H1 (cell line): ENCODE results near the gene ATP5ME. TPM values are rescaled to one million over a fixed set of nuclear protein-coding genes. Genes with fewer than 3 reads are reported as not detected.

Experiments
- CTCF ChIA-PET: fragments of 300-600 bp; sonication (Branson Sonifier 250); formaldehyde crosslinking; loops from one replicate; lab custom pipeline; 2021; ENCODE audit not compliant: partially characterized antibody; lab: Charles Lee
- POLR2A ChIA-PET: fragments of 300-600 bp; sonication (Branson Sonifier 250); formaldehyde crosslinking; loops from one replicate; lab custom pipeline; 2021; ENCODE audit warnings: inconsistent platforms; ENCODE audit not compliant: partially characterized antibody; lab: Charles Lee
- DNase-seq, 2 experiments: peaks; one replicate each; pipeline versions ENCODE4 v3.0.0 to v3.0.0-alpha.2; 2010 to 2022; ENCODE audit warnings: low spot score in 2 of 2, low read depth in 1 of 2, mixed read lengths in 1 of 2
- FAIRE-seq: peaks from 2 replicates; lab custom pipeline; 2011; peaks lifted over from hg19 to GRCh38; lab: Jason Lieb, UNC
- H2AFZ ChIP-seq: 2 replicates; pipeline ENCODE4 v1.8.1; 2012; ENCODE audit warnings: low read length, inconsistent platforms
- H2AK5ac ChIP-seq: 2 replicates; pipeline ENCODE4 v1.6.1; 2013; ENCODE audit warnings: low read depth, low read length
- H2BK120ac ChIP-seq: replicated peaks from 2 replicates; pipeline ENCODE3; 2013; ENCODE audit warnings: low read depth, low read length, inconsistent platforms
- H2BK12ac ChIP-seq: 2 replicates; pipeline ENCODE4 v1.6.1; 2013; ENCODE audit warnings: low read depth, low read length
- H2BK15ac ChIP-seq: 2 replicates; pipeline ENCODE4 v1.6.1; 2013; ENCODE audit warnings: low read length
- H2BK20ac ChIP-seq: 2 replicates; pipeline ENCODE4 v1.6.1; 2013; ENCODE audit warnings: low read length
- H2BK5ac ChIP-seq: 2 replicates; pipeline ENCODE4 v1.6.1; 2013; ENCODE audit warnings: low read depth, low read length
- H3K14ac ChIP-seq: 2 replicates; pipeline ENCODE4 v1.6.1; 2013; ENCODE audit warnings: inconsistent platforms; ENCODE audit not compliant: insufficient read length
- H3K18ac ChIP-seq: 2 replicates; pipeline ENCODE4 v1.6.1; 2013; ENCODE audit warnings: low read length; ENCODE audit errors: extremely low read depth
- H3K23ac ChIP-seq: 2 replicates; pipeline ENCODE4 v1.6.1; 2013; ENCODE audit warnings: inconsistent platforms; ENCODE audit not compliant: insufficient read length
- H3K23me2 ChIP-seq: 2 replicates; pipeline ENCODE4 v1.6.1; 2013; ENCODE audit warnings: low read depth, low read length
- H3K27ac ChIP-seq: 2 replicates; pipeline ENCODE4 v1.6.1; 2011; ENCODE audit warnings: low read depth, low read length, inconsistent platforms
- H3K27me3 ChIP-seq, 4 experiments: replicated peaks in 1 of 4; 1 replicate in 1 of 4; 2 replicates in 3 of 4; pipeline versions ENCODE4 v1.6.1 to v1.8.1; 2011 to 2013; ENCODE audit warnings: low read length in 3 of 4, mild to moderate bottlenecking in 3 of 4, inconsistent platforms in 2 of 4, mixed read lengths in 2 of 4, moderate library complexity in 1 of 4; ENCODE audit not compliant: control insufficient read depth in 3 of 4, insufficient read depth in 3 of 4; ENCODE audit errors: extremely low read depth in 1 of 4
- H3K36me3 ChIP-seq, 4 experiments: 2 replicates each; pipeline versions ENCODE4 v1.6.1 to v1.8.1; 2011 to 2013; ENCODE audit warnings: mild to moderate bottlenecking in 4 of 4, low read length in 3 of 4, moderate library complexity in 2 of 4, control low read depth in 1 of 4, inconsistent platforms in 1 of 4; ENCODE audit not compliant: insufficient read depth in 4 of 4, control insufficient read depth in 2 of 4
- H3K4ac ChIP-seq: replicated peaks from 2 replicates; pipeline ENCODE3; 2013; ENCODE audit warnings: low read length, low read depth, mixed read lengths, inconsistent platforms; ENCODE audit not compliant: insufficient read length
- H3K4me1 ChIP-seq, 4 experiments: replicated peaks in 1 of 4; 1 replicate in 1 of 4; 2 replicates in 3 of 4; pipeline versions ENCODE4 v1.6.1 to v1.8.1; 2011 to 2013; ENCODE audit warnings: low read length in 3 of 4, inconsistent platforms in 2 of 4, mixed read lengths in 1 of 4; ENCODE audit not compliant: insufficient read depth in 4 of 4, control insufficient read depth in 3 of 4
- H3K4me2 ChIP-seq, 2 experiments: 2 replicates each; pipeline versions ENCODE4 v1.6.1 to v1.8.1; 2011 to 2013; ENCODE audit warnings: low read depth in 2 of 2, low read length in 2 of 2, control low read depth in 1 of 2, inconsistent platforms in 1 of 2, mild to moderate bottlenecking in 1 of 2; ENCODE audit not compliant: insufficient read depth in 1 of 2
- H3K4me3 ChIP-seq, 4 experiments: fragments of 200-600, 300-600 bp in 1 of 4; sonication (generic), shearing (Covaris generic), sonication (Bioruptor Twin) in 1 of 4; 2 replicates each; pipeline versions ENCODE4 v1.5.1 to v1.8.1; 2011 to 2016; ENCODE audit warnings: low read length in 4 of 4, low read depth in 3 of 4, control low read depth in 2 of 4, inconsistent platforms in 2 of 4, mild to moderate bottlenecking in 2 of 4, mixed read lengths in 1 of 4, moderate library complexity in 1 of 4; ENCODE audit not compliant: insufficient read depth in 2 of 4; ENCODE audit errors: extremely low read depth in 1 of 4
- H3K56ac ChIP-seq: replicated peaks from 2 replicates; pipeline ENCODE3; 2013; ENCODE audit warnings: low read depth, mild to moderate bottlenecking, mixed read lengths, low read length, inconsistent platforms; ENCODE audit not compliant: insufficient read length
- H3K79me1 ChIP-seq: 2 replicates; pipeline ENCODE4 v1.6.1; 2013; ENCODE audit warnings: low read depth, low read length, control low read depth
- H3K79me2 ChIP-seq, 2 experiments: 2 replicates each; pipeline versions ENCODE4 v1.6.1 to v1.8.1; 2012 to 2013; ENCODE audit warnings: low read length in 2 of 2, mild to moderate bottlenecking in 2 of 2, inconsistent platforms in 1 of 2; ENCODE audit not compliant: insufficient read depth in 2 of 2, control insufficient read depth in 1 of 2
- H3K9ac ChIP-seq, 4 experiments: replicated peaks in 1 of 4; 1 replicate in 1 of 4; 2 replicates in 3 of 4; pipeline versions ENCODE4 v1.6.1 to v1.8.1; 2011 to 2013; ENCODE audit warnings: low read depth in 3 of 4, low read length in 3 of 4, control low read depth in 2 of 4, mild to moderate bottlenecking in 2 of 4, moderate library complexity in 2 of 4, inconsistent platforms in 1 of 4; ENCODE audit errors: extremely low read depth in 1 of 4
- H3K9me3 ChIP-seq, 2 experiments: 2 replicates each; pipeline versions ENCODE4 v1.6.1 to v1.8.1; 2012 to 2013; ENCODE audit warnings: mild to moderate bottlenecking in 2 of 2, moderate library complexity in 2 of 2, control low read depth in 1 of 2, inconsistent platforms in 1 of 2, low read depth in 1 of 2, low read length in 1 of 2, mixed read lengths in 1 of 2; ENCODE audit not compliant: insufficient read depth in 2 of 2
- H4K20me1 ChIP-seq, 2 experiments: replicated peaks in 1 of 2; 2 replicates each; pipeline versions ENCODE3 to v1.8.1; 2011 to 2013; ENCODE audit warnings: inconsistent platforms in 2 of 2, low read length in 2 of 2, mild to moderate bottlenecking in 1 of 2; ENCODE audit not compliant: insufficient read depth in 2 of 2, control insufficient read depth in 1 of 2
- H4K5ac ChIP-seq: 2 replicates; pipeline ENCODE4 v1.6.1; 2013; ENCODE audit warnings: low read length, low read depth, mixed read lengths, inconsistent platforms; ENCODE audit not compliant: insufficient read length
- H4K8ac ChIP-seq: 2 replicates; pipeline ENCODE4 v1.8.0; 2013; ENCODE audit warnings: mild to moderate bottlenecking, moderate library complexity, low read length, inconsistent platforms; ENCODE audit not compliant: insufficient read depth; ENCODE audit errors: extremely low read depth
- H4K91ac ChIP-seq: replicated peaks from 2 replicates; pipeline ENCODE3; 2013; ENCODE audit warnings: low read length, mixed read lengths, inconsistent platforms; ENCODE audit not compliant: insufficient read length
- CBX5 ChIP-seq: fragments of 300-800, 300-1000 bp; sonication (generic); IDR thresholded peaks from 2 replicates; pipeline ENCODE4 v1.7.1; 2016; ENCODE audit warnings: antibody characterized with exemption, low read length, low read depth
- GABPA ChIP-seq: IDR thresholded peaks from 2 replicates; pipeline ENCODE4 v1.6.1; 2011; ENCODE audit warnings: mild to moderate bottlenecking, low read length, moderate library complexity, borderline replicate concordance; ENCODE audit not compliant: insufficient read depth
- KDM5A ChIP-seq: fragments of 200-600 bp; IDR thresholded peaks from 2 replicates; pipeline ENCODE4 v1.7.1; 2012; ENCODE audit warnings: mild to moderate bottlenecking, low read length, inconsistent platforms, mixed read lengths
- NANOG ChIP-seq: IDR thresholded peaks from 2 replicates; pipeline ENCODE4 v1.6.1; 2011; ENCODE audit warnings: low read length, low read depth, mild to moderate bottlenecking, inconsistent platforms; ENCODE audit not compliant: insufficient read depth, poor library complexity, severe bottlenecking
- TAF1 ChIP-seq: IDR thresholded peaks from 2 replicates; pipeline ENCODE4 v1.6.1; 2011; ENCODE audit warnings: mild to moderate bottlenecking, low read depth, low read length
- USF2 ChIP-seq: IDR thresholded peaks from 2 replicates; pipeline ENCODE4 v1.6.1; 2011; ENCODE audit warnings: low read length, improper control_type of control experiment
- YY1 ChIP-seq: IDR thresholded peaks from 2 replicates; pipeline ENCODE4 v1.6.1; 2011; ENCODE audit warnings: low read depth, mild to moderate bottlenecking, low read length
- WGBS, 2 experiments: shearing (Covaris generic) in 1 of 2; methylation state at CpG; one replicate each; pipeline versions ENCODE4 v1.1.6 to v1.1.7; 2013 to 2015; ENCODE audit warnings: low lambda C conversion rate in 2 of 2, mixed read lengths in 2 of 2, inconsistent platforms in 1 of 2, low coverage in 1 of 2, missing lambda C conversion rate in 1 of 2; ENCODE audit not compliant: insufficient replicate concordance in 2 of 2, insufficient coverage in 1 of 2, insufficient read length in 1 of 2; ENCODE audit errors: extremely low coverage in 1 of 2, missing lambda C conversion rate in 1 of 2; 5-methylcytosine and 5-hydroxymethylcytosine counted together
- polyA plus RNA-seq, 7 experiments: library from polyadenylated mRNA; depleted of rRNA in 3 of 7; stranded (reverse) in 5 of 7; unstranded in 2 of 7; fragments of >200 nt in 5 of 7; fragments of 200-250 nt in 2 of 7; gene quantifications; 1 replicate in 5 of 7; 2 replicates in 1 of 7; 4 replicates in 1 of 7; pipeline versions ENCODE4 v1.2.1 to v1.2.3, GENCODE V29; 2011 to 2013; ENCODE audit warnings: missing spikeins in 2 of 7, mixed read lengths in 2 of 7
- total RNA-seq: library from RNA; stranded (reverse); fragmentation: NEBNext Ultra II Directional; extraction: Animal tissue kit (Norgen Biotek cat#: 25700); gene quantifications from 2 replicates; pipeline ENCODE4 v1.2.1, GENCODE V29; 2021
- TF ChIP-seq, protein P1 (sequence below): IDR thresholded peaks from 2 replicates; pipeline ENCODE4 v1.6.1; 2012; ENCODE audit warnings: low read length, inconsistent platforms

ATP5ME gene
- total and polyA plus RNA-seq, 2 of the 8 experiments (the other 6 are each of a cell fraction or from before 2014, with no cell fraction given), result 375 to 450 TPM

- Histone ChIP-seq H4K8ac (no peak overlapping the region; the same call in 1 of the 2 replicates), H2AK5ac (no peak overlapping the region), H3K14ac (no peak overlapping the region), H2BK120ac (no peak overlapping the region), H2BK5ac (no peak overlapping the region), H2BK12ac (no peak overlapping the region), H4K20me1 (peaks cover 3 to 7% of the 10 kb centered on the region in 2 experiments), H3K56ac (no peak overlapping the region), H3K27ac (no peak overlapping the region), H3K23ac (no peak overlapping the region), H3K18ac (no peak overlapping the region), H3K9ac (no peak overlapping the region), H4K91ac (no peak overlapping the region), H3K23me2 (peaks cover 3% of the 10 kb centered on the region; the same call in 1 of the 2 replicates), H3K79me1 (no peaks in the 10 kb centered on the region), H2BK15ac (no peak overlapping the region), H3K36me3 (peaks cover 8 to 20% (median 11%) of the 10 kb centered on the region in 4 experiments), H2AFZ (no peak overlapping the region), H3K4me3 (no peak overlapping the region), H3K79me2 (no peaks in the 10 kb centered on the region), H3K27me3 (no peaks in the 10 kb centered on the region), H3K4me1 (no peaks in the 10 kb centered on the region; a peak in 1 of 7 replicates), H3K9me3 (no peaks in the 10 kb centered on the region), H2BK20ac (no peak overlapping the region), H4K5ac (no peak overlapping the region), H3K4me2 (no peak overlapping the region), H3K4ac (no peak overlapping the region)
- no peak for DNase-seq
- FAIRE-seq, result no peak
- POLR2A ChIA-PET, result interaction anchor here (1.1 to 4.9 kb wide), 5 partner anchors 8 to 144 kb away, joined by 3 to 25 read pairs (median 7); no protein-coding TSS in a partner anchor
- CTCF ChIA-PET, result interaction anchor here (0.6 to 1.6 kb wide), 2 partner anchors 16 to 18 kb away, joined by 3 to 4 read pairs; no protein-coding TSS in a partner anchor
- 77% methylated on average over 10 of the region's 10 CpGs; no CpG with 5 or more reads in 1 of the 2 experiments for WGBS, 2 experiments
- no peak for TF ChIP-seq TAF1
- TF ChIP-seq, protein P1, sequence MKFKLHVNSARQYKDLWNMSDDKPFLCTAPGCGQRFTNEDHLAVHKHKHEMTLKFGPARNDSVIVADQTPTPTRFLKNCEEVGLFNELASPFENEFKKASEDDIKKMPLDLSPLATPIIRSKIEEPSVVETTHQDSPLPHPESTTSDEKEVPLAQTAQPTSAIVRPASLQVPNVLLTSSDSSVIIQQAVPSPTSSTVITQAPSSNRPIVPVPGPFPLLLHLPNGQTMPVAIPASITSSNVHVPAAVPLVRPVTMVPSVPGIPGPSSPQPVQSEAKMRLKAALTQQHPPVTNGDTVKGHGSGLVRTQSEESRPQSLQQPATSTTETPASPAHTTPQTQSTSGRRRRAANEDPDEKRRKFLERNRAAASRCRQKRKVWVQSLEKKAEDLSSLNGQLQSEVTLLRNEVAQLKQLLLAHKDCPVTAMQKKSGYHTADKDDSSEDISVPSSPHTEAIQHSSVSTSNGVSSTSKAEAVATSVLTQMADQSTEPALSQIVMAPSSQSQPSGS, result no peak
- TF ChIP-seq GABPA, result no peak
- TF ChIP-seq KDM5A, result no peak
- TF ChIP-seq YY1, result no peak
- TF ChIP-seq NANOG, result no peak
- no peak for TF ChIP-seq CBX5
- TF ChIP-seq USF2, result no peak
These were observed 6.5 kb downstream of the ATP5ME start for GRCh38 chr4:667545-667925.
